OCI-LY7 (cell line): ENCODE results near the gene NR2F2. TPM values are rescaled to one million over a fixed set of nuclear protein-coding genes. Genes with fewer than 3 reads are reported as not detected.

Experiments used
- BruUV-seq: library from RNA; stranded (reverse); fragments of 400-500 nt; replicated peaks from 2 replicates; lab custom pipeline; 2021; lab: Mats Ljungman, UMichigan
- CTCF ChIA-PET: fragments of 300-600 bp; sonication (Branson Sonifier 250); formaldehyde crosslinking; loops from one replicate; lab custom pipeline; 2022; ENCODE audit warnings: antibody characterized with exemption; ENCODE audit not compliant: unreplicated experiment; lab: Charles Lee
- POLR2A ChIA-PET: fragments of 300-600 bp; sonication (Branson Sonifier 250); formaldehyde crosslinking; loops from one replicate; lab custom pipeline; 2022; ENCODE audit warnings: antibody characterized with exemption; lab: Charles Lee
- DNase-seq: peaks from one replicate; pipeline ENCODE4 v3.0.0-alpha.2; 2015; ENCODE audit warnings: low spot score
- H2AFZ ChIP-seq: fragments of 200-600 bp; sonication (generic), shearing (Covaris generic); 2 replicates; pipeline ENCODE4 v1.6.1; 2014; ENCODE audit warnings: mild to moderate bottlenecking, antibody characterized with exemption, low read length, moderate library complexity
- H3K27ac ChIP-seq: fragments of 200-600 bp; sonication (generic); 2 replicates; pipeline ENCODE4 v1.5.1; 2014; ENCODE audit warnings: mixed run types, low read depth, mild to moderate bottlenecking, moderate library complexity, low read length, inconsistent platforms; ENCODE audit not compliant: poor library complexity, severe bottlenecking
- H3K36me3 ChIP-seq: fragments of 200-600 bp; sonication (generic); 2 replicates; pipeline ENCODE4 v1.6.1; 2014; ENCODE audit warnings: mild to moderate bottlenecking, antibody characterized with exemption, low read length, moderate library complexity, mixed read lengths; ENCODE audit not compliant: insufficient read depth
- H3K4me1 ChIP-seq: fragments of 200-600 bp; sonication (generic); 2 replicates; pipeline ENCODE4 v1.5.1; 2014; ENCODE audit warnings: mild to moderate bottlenecking, low read length; ENCODE audit not compliant: insufficient read depth, poor library complexity, severe bottlenecking
- H3K4me2 ChIP-seq: fragments of 200-600 bp; sonication (generic); 2 replicates; pipeline ENCODE4 v1.6.1; 2014; ENCODE audit warnings: mild to moderate bottlenecking, low read length
- H3K4me3 ChIP-seq: fragments of 200-600 bp; sonication (generic); 2 replicates; pipeline ENCODE4 v1.5.1; 2014; ENCODE audit warnings: mild to moderate bottlenecking, low read depth, low read length; ENCODE audit not compliant: poor library complexity, severe bottlenecking
- H3K79me2 ChIP-seq: fragments of 200-600 bp; sonication (generic); 2 replicates; pipeline ENCODE4 v1.6.1; 2016; ENCODE audit warnings: low read depth, mild to moderate bottlenecking, low read length, moderate library complexity, mixed read lengths; ENCODE audit not compliant: insufficient read depth
- H3K9me2 ChIP-seq: fragments of 200-600 bp; sonication (generic); 2 replicates; pipeline ENCODE4 v1.6.1; 2016; ENCODE audit warnings: mild to moderate bottlenecking, low read length, mixed read lengths; ENCODE audit not compliant: insufficient read depth
- H3K9me3 ChIP-seq: fragments of 200-600 bp; sonication (generic); 2 replicates; pipeline ENCODE4 v1.6.1; 2014; ENCODE audit warnings: mild to moderate bottlenecking, mixed run types, low read length, mixed read lengths
- H4K20me1 ChIP-seq: fragments of 200-600 bp; sonication (generic); 2 replicates; pipeline ENCODE4 v1.6.1; 2014; ENCODE audit warnings: mild to moderate bottlenecking, antibody characterized with exemption, low read length, moderate library complexity, mixed read lengths; ENCODE audit not compliant: insufficient read depth
- EZH2phosphoT487 ChIP-seq: fragments of 200-600 bp; sonication (generic); IDR thresholded peaks from 2 replicates; pipeline ENCODE4 v1.6.1; 2018; ENCODE audit warnings: low read depth, borderline replicate concordance, mild to moderate bottlenecking, mixed run types, antibody characterized with exemption, low read length, moderate library complexity, mixed read lengths
- intact Hi-C: fragments of 100-400 bp; cut with micrococcal nuclease; formaldehyde crosslinking; loops from one replicate; pipeline ENCODE4 v1.10.0; 2022; ENCODE audit not compliant: unreplicated experiment
- total RNA-seq, 2 experiments: library from RNA; depleted of rRNA in 1 of 2; stranded (reverse); fragments of >200 nt in 1 of 2; shearing (Covaris generic) in 1 of 2; gene quantifications; 2 replicates each; pipeline ENCODE4 v1.2.3, GENCODE V29; 2014 to 2022
- TF ChIP-seq, protein P1 (sequence below): fragments of 200-600 bp; sonication (generic); conservative IDR thresholded peaks from 2 replicates; pipeline ENCODE4 v1.5.1; 2014; ENCODE audit warnings: mild to moderate bottlenecking, antibody characterized with exemption, low read length, moderate library complexity, mixed read lengths

The NR2F2 gene
- total RNA-seq, 2 experiments from 2014 or later = not detected

DNA sequence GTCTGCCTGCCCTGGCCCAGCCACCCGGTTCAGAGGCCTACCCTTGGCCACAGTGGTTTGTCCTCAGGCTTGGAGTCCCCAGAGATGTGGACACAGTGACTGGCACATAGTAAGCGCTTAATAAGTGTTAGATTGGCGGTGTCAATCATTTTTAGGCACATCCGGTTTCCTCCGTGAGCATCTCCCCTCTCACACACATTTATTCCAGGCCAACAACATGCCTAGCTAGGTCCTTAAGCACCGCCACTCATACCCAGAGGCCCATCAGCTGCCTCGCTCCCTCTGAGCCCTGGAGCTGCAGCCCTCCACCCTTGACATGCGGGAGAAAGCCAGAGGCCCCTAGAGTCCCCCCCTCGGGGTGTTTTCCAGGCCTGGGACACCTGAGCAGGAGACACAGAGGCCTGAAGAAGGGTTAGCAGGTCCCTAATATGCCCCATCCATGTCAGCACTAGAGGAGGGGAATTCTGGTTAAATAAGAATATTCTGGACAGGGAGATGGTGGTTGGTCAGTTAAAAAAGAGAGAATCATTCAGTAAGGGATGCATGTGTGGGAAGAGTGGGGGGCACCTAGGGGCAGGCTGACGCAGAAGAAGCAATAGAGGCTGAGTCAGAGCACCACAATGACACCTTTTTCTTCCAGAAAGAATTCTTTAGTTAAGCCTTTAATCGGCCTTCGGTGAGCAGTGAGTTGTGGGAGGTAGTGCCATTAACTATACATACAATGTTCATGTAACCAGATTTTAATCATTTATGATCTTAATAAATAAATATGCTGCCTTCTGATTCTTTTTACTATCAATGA, 22.3 kb downstream of the NR2F2 start:
- no peak for DNase-seq
- H3K27ac ChIP-seq = no peak overlapping the region
- intact Hi-C loops = no loop called here
- no peaks in the 10 kb centered on the region for H3K4me1 ChIP-seq
- TF ChIP-seq EZH2phosphoT487 = no peak
- TF ChIP-seq, protein P1, sequence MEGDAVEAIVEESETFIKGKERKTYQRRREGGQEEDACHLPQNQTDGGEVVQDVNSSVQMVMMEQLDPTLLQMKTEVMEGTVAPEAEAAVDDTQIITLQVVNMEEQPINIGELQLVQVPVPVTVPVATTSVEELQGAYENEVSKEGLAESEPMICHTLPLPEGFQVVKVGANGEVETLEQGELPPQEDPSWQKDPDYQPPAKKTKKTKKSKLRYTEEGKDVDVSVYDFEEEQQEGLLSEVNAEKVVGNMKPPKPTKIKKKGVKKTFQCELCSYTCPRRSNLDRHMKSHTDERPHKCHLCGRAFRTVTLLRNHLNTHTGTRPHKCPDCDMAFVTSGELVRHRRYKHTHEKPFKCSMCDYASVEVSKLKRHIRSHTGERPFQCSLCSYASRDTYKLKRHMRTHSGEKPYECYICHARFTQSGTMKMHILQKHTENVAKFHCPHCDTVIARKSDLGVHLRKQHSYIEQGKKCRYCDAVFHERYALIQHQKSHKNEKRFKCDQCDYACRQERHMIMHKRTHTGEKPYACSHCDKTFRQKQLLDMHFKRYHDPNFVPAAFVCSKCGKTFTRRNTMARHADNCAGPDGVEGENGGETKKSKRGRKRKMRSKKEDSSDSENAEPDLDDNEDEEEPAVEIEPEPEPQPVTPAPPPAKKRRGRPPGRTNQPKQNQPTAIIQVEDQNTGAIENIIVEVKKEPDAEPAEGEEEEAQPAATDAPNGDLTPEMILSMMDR = no peak
- H3K4me3 ChIP-seq = no peak overlapping the region
- H3K79me2 ChIP-seq = no peaks in the 10 kb centered on the region
- no peaks in the 10 kb centered on the region for H3K9me2 ChIP-seq
- ChIA-PET POLR2A (no interaction called here), CTCF (no interaction called here)
- H3K36me3 ChIP-seq = no peaks in the 10 kb centered on the region
- no TSS peak for BruUV-seq
- H4K20me1 ChIP-seq = no peaks in the 10 kb centered on the region
- H2AFZ ChIP-seq = no peak overlapping the region
- no peak overlapping the region for H3K4me2 ChIP-seq
- no peaks in the 10 kb centered on the region for H3K9me3 ChIP-seq

DNA sequence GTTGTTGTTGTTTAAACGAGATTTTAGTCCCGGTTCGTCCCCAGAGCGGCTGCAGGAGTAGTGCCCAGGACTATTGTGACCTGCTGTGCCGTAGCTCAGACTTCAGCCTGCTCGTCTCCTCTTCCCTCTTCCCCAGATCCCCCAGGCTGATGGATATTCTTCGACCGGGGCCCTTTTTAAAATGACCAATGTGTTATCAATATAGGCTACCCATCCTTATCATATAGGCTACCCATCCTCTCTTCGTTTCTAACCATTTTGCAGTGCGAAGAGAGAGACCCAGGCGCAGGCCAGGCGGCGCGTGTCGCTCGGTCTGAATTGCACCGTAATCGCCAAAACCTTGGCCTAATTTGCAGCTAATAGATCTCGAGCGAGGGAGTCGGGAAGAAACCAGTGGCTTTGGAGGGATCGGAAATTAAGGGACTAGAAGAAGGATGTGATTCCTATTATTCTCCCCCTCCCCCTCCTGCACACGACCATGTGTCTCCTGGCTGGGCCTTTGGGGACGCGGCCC, 23.0 kb downstream of the NR2F2 start:
- TF ChIP-seq, protein P1 = no peak
- no peak for TF ChIP-seq EZH2phosphoT487
- POLR2A ChIA-PET = no interaction called here
- H4K20me1 ChIP-seq = no peaks in the 10 kb centered on the region
- H3K27ac ChIP-seq = no peak overlapping the region
- intact Hi-C loops = no loop called here
- no peak for DNase-seq
- CTCF ChIA-PET = no interaction called here
- no peaks in the 10 kb centered on the region for H3K9me3 ChIP-seq
- no peak overlapping the region for H2AFZ ChIP-seq
- BruUV-seq = no TSS peak
- no peaks in the 10 kb centered on the region for H3K79me2 ChIP-seq
- H3K4me2 ChIP-seq = no peak overlapping the region
- no peaks in the 10 kb centered on the region for H3K4me1 ChIP-seq
- no peaks in the 10 kb centered on the region for H3K36me3 ChIP-seq
- no peaks in the 10 kb centered on the region for H3K9me2 ChIP-seq
- H3K4me3 ChIP-seq = no peak overlapping the region

DNA sequence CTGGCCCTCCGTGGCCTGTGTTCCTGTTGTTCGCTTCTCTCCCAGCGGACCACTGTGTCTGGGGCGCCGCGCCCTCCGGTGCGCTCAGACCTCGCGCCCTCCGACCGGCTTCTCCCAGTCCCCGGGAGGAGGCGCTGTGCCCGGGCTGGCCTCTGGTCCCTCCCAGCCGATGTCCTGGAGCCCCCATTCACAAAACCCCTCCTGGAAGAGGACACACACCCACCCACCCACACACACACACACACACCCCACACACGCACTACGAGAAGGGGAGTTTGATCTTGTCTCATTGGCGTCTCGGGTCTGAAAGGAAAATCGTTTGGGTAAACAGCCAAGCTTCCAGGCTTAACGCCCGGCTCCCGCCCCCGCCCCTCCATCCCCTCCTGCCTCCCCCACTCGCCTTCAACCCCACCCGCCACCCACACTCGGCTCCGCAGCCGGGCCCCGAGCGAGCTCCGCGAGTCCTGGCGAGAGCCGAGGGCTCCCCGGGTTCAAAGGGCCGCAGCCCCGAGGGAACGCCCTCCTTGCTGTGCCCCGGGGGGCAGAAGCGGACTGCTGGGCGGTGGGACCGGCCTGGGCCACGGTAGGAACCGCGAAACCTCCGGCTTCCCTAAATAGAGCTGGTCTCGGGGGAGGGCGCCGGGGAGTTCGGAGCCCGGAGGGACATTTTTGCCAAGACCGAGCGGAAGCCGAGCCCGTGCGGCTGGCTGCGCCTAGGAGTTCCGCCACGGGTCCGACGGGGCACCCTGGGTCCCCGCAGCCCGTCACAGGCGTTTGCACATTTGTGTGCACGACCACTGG, 23.6 kb downstream of the NR2F2 start:
- TF ChIP-seq, protein P1 = no peak
- TF ChIP-seq EZH2phosphoT487 = no peak
- Histone ChIP-seq H3K9me3 (no peaks in the 10 kb centered on the region), H4K20me1 (no peaks in the 10 kb centered on the region), H3K9me2 (no peaks in the 10 kb centered on the region), H3K36me3 (no peaks in the 10 kb centered on the region), H3K79me2 (no peaks in the 10 kb centered on the region), H3K4me2 (no peak overlapping the region), H3K4me1 (no peaks in the 10 kb centered on the region), H3K27ac (no peak overlapping the region), H2AFZ (no peak overlapping the region), H3K4me3 (no peak overlapping the region)
- POLR2A ChIA-PET = no interaction called here
- no peak for DNase-seq
- BruUV-seq = no TSS peak
- CTCF ChIA-PET = no interaction called here
- intact Hi-C loops = no loop called here
